Measurements from ENCODE around the gene PTPRQ.

- no peak for TF ChIP-seq CTCF (IDR thresholded peaks at IDR 0.05)
- TF ChIP-seq EZH2 (IDR thresholded peaks at IDR 0.05), result no peak
Observed at GRCh38 chr12:80697270-80697887, 253.3 kb downstream of the PTPRQ start.

All from neural progenitor cell (in vitro differentiated cells).